Activated CD4-positive, alpha-beta memory T cell treated with anti-CD3 and anti-CD28 coated beads for 36 hours (primary cell): ENCODE measurements around the gene TTC31. TPM values are rescaled to one million over a fixed set of nuclear protein-coding genes. Genes with fewer than 3 reads are reported as not detected.
"Not testable (repeated sequence)": the region's sequence is repeated elsewhere in the genome, so short reads cannot be mapped to it uniquely, and the experiment has no call there.

ENCODE experiments used
- CTCF ChIA-PET: fragments of 350-600 bp; sonication (Branson Sonifier 250); formaldehyde crosslinking; loops from one replicate; lab custom pipeline; 2021; ENCODE audit warnings: antibody characterized with exemption, inconsistent platforms; lab: Charles Lee
- POLR2A ChIA-PET: fragments of 350-600 bp; sonication (Branson Sonifier 250); formaldehyde crosslinking; loops from one replicate; lab custom pipeline; 2021; ENCODE audit warnings: antibody characterized with exemption; lab: Charles Lee
- DNase-seq: peaks from one replicate; pipeline ENCODE4 v3.0.0-alpha.2; 2020
- H3K27ac Mint-ChIP-seq: one replicate; pipeline ENCODE4 v1.8.0; 2021; ENCODE audit warnings: mixed read lengths
- H3K27me3 Mint-ChIP-seq: one replicate; pipeline ENCODE4 v1.8.0; 2021; ENCODE audit warnings: mixed read lengths
- H3K36me3 Mint-ChIP-seq: one replicate; pipeline ENCODE4 v1.8.0; 2021; ENCODE audit warnings: mixed read lengths
- H3K4me1 Mint-ChIP-seq: one replicate; pipeline ENCODE4 v1.8.0; 2021; ENCODE audit warnings: low read depth, mixed read lengths
- H3K4me3 Mint-ChIP-seq: one replicate; pipeline ENCODE4 v1.8.0; 2021; ENCODE audit warnings: mild to moderate bottlenecking, mixed read lengths
- H3K9me3 Mint-ChIP-seq: one replicate; pipeline ENCODE4 v1.8.0; 2021; ENCODE audit warnings: mixed read lengths
- intact Hi-C: fragments of 100-400 bp; cut with micrococcal nuclease; formaldehyde crosslinking; loops from one replicate; pipeline ENCODE4 v1.15.1; 2023
- total RNA-seq, 2 experiments: library from RNA; stranded (reverse); gene quantifications; one replicate each; pipeline ENCODE4 v1.2.3, GENCODE V29; 2021

The TTC31 gene
- total RNA-seq, 2 experiments from 2014 or later, result 27.3 to 29.1 TPM

- no peaks in the 10 kb centered on the region for H3K9me3 Mint-ChIP-seq
- peak within 1 kb of the TSS; percentile 96 for H3K27ac Mint-ChIP-seq
- peak; percentile 96 for DNase-seq
- intact Hi-C loops, result loop anchor here (1.0 to 2.0 kb wide), 3 partner anchors 10 to 56 kb away; partner anchors contain the start of genes AUP1, CCDC142, HTRA2 and WBP1
- CTCF ChIA-PET, result interaction anchor here (1.2 to 4.8 kb wide), 4 partner anchors 10 to 81 kb away, joined by 3 to 47 read pairs (median 8); partner anchors contain the start of genes CCDC142, TTC31 and WBP1
- H3K4me3 Mint-ChIP-seq, result peak within 1 kb of the TSS; percentile 96
- H3K4me1 Mint-ChIP-seq, result peaks cover 19% of the 10 kb centered on the region
- POLR2A ChIA-PET, result interaction anchor here (1.0 to 2.4 kb wide), 5 partner anchors 10 to 58 kb away, joined by 3 to 23 read pairs (median 7); partner anchors contain the start of genes AUP1, CCDC142, HTRA2 and INO80B
- H3K27me3 Mint-ChIP-seq, result no peaks in the 10 kb centered on the region
- H3K36me3 Mint-ChIP-seq, result peaks cover 22% of the 10 kb centered on the region
Observed at GRCh38 chr2:74472086-74472944, 10.6 kb upstream of the TTC31 start, which contains the start of gene MRPL53. MRPL53 (minus strand) TSS chr2:74472680; CDS start chr2:74472660, 20 bp downstream.

- H3K9me3 Mint-ChIP-seq, result no peaks in the 10 kb centered on the region
- peak overlapping the region; percentile 96 for H3K4me3 Mint-ChIP-seq
- intact Hi-C loops, result loop anchor here (1.0 to 2.0 kb wide), 3 partner anchors 9 to 56 kb away; partner anchors contain the start of genes AUP1, CCDC142, HTRA2 and WBP1
- no peaks in the 10 kb centered on the region for H3K27me3 Mint-ChIP-seq
- ChIA-PET CTCF (interaction anchor here (1.2 to 4.8 kb wide), 3 partner anchors 10 to 82 kb away, joined by 3 to 47 read pairs (median 5); partner anchors contain the start of genes CCDC142, TTC31 and WBP1), POLR2A (interaction anchor here (1.0 to 2.4 kb wide), 5 partner anchors 9 to 57 kb away, joined by 3 to 23 read pairs (median 7); partner anchors contain the start of genes AUP1, CCDC142, HTRA2 and INO80B)
- H3K4me1 Mint-ChIP-seq, result peaks cover 19% of the 10 kb centered on the region
- DNase-seq, result no peak
- peak overlapping the region; percentile 96 for H3K27ac Mint-ChIP-seq
- peaks cover 22% of the 10 kb centered on the region for H3K36me3 Mint-ChIP-seq
Observed at GRCh38 chr2:74472945-74473258, 10.0 kb upstream of the TTC31 start.

GRCh38 chr2:74474481-74474880 is 8.4 kb upstream of the TTC31 start:
- Mint-ChIP-seq H3K36me3 (peaks cover 25% of the 10 kb centered on the region), H3K27ac (no peak overlapping the region), H3K4me3 (no peak overlapping the region), H3K9me3 (no peaks in the 10 kb centered on the region), H3K27me3 (no peaks in the 10 kb centered on the region), H3K4me1 (peaks cover 23% of the 10 kb centered on the region)
- ChIA-PET POLR2A (no interaction called here), CTCF (interaction anchor here (0.9 to 4.8 kb wide), 5 partner anchors 8 to 241 kb away, joined by 3 to 47 read pairs (median 3); partner anchors contain the start of genes CCDC142 and TTC31)
- DNase-seq, result no peak
- intact Hi-C loops, result no loop called here

- CTCF ChIA-PET, result interaction anchor here (1.0 to 4.8 kb wide), 5 partner anchors 8 to 241 kb away, joined by 3 to 47 read pairs (median 4); partner anchors contain the start of genes CCDC142, MOGS and TTC31
- Mint-ChIP-seq H3K4me1 (peaks cover 23% of the 10 kb centered on the region), H3K4me3 (no peak overlapping the region), H3K27me3 (no peaks in the 10 kb centered on the region), H3K36me3 (peaks cover 28% of the 10 kb centered on the region), H3K27ac (no peak overlapping the region), H3K9me3 (no peaks in the 10 kb centered on the region)
- DNase-seq, result no peak
- intact Hi-C loops, result no loop called here
- POLR2A ChIA-PET, result interaction anchor here (1.0 kb wide), 1 partner anchor 16 kb away, joined by 3 read pairs; the partner anchor contains the start of gene WBP1
Observed at GRCh38 chr2:74474899-74475298, 8.0 kb upstream of the TTC31 start.

- no peaks in the 10 kb centered on the region for H3K9me3 Mint-ChIP-seq
- no peak for DNase-seq
- ChIA-PET CTCF (interaction anchor here (0.6 to 8.8 kb wide), 11 partner anchors 8 to 270 kb away, joined by 3 to 145 read pairs (median 7); partner anchors contain the start of genes AUP1, HTRA2, INO80B and MRPL53), POLR2A (interaction anchor here (0.5 to 3.6 kb wide), 11 partner anchors 9 to 104 kb away, joined by 3 to 31 read pairs (median 3); partner anchors contain the start of genes AUP1, HTRA2, INO80B and MRPL53)
- H3K4me3 Mint-ChIP-seq, result peak overlapping the region; percentile 100
- H3K27ac Mint-ChIP-seq, result no peak overlapping the region
- H3K36me3 Mint-ChIP-seq, result peaks cover 24% of the 10 kb centered on the region
- peaks cover 35% of the 10 kb centered on the region for H3K4me1 Mint-ChIP-seq
- no peaks in the 10 kb centered on the region for H3K27me3 Mint-ChIP-seq
- intact Hi-C loops, result no loop called here
Observed at GRCh38 chr2:74481431-74481830, 1.4 kb upstream of the TTC31 start.

GRCh38 chr2:74481961-74482800 is 700 bp upstream of the TTC31 start:
- intact Hi-C loops, result loop anchor here (1.0 to 2.0 kb wide), 2 partner anchors 10 to 73 kb away; partner anchors contain the start of genes DOK1 and MRPL53
- DNase-seq, result peak; percentile 73
- Mint-ChIP-seq H3K27ac (peak overlapping the region; percentile 99), H3K9me3 (no peaks in the 10 kb centered on the region), H3K27me3 (no peaks in the 10 kb centered on the region), H3K36me3 (peaks cover 26% of the 10 kb centered on the region), H3K4me3 (peak overlapping the region; percentile 100), H3K4me1 (peaks cover 35% of the 10 kb centered on the region)
- POLR2A ChIA-PET, result interaction anchor here (0.5 to 3.6 kb wide), 11 partner anchors 9 to 103 kb away, joined by 3 to 31 read pairs (median 4); partner anchors contain the start of genes AUP1, HTRA2, INO80B and MRPL53
- CTCF ChIA-PET, result interaction anchor here (0.8 to 8.8 kb wide), 22 partner anchors 9 to 486 kb away, joined by 3 to 145 read pairs (median 6); partner anchors contain the start of genes AUP1, C2orf81, HTRA2 and INO80B

- Mint-ChIP-seq H3K4me1 (peaks cover 35% of the 10 kb centered on the region), H3K4me3 (peak overlapping the region; percentile 100), H3K36me3 (peaks cover 26% of the 10 kb centered on the region), H3K27ac (peak overlapping the region; percentile 99)
- POLR2A ChIA-PET, result interaction anchor here (0.6 to 3.6 kb wide), 10 partner anchors 11 to 143 kb away, joined by 3 to 31 read pairs (median 4); partner anchors contain the start of genes AUP1, DQX1, HTRA2 and MRPL53
- CTCF ChIA-PET, result interaction anchor here (1.0 to 8.8 kb wide), 14 partner anchors 10 to 216 kb away, joined by 3 to 145 read pairs (median 5); partner anchors contain the start of genes AUP1, HTRA2, MOGS and MRPL53
- H3K9me3 Mint-ChIP-seq, DNase-seq, H3K27me3 Mint-ChIP-seq: not testable (repeated sequence)
- intact Hi-C loops, result loop anchor here (1.0 to 2.0 kb wide), 8 partner anchors 15 to 104 kb away; partner anchors contain the start of genes AUP1, DOK1, HTRA2 and PCGF1
Observed at GRCh38 chr2:74483675-74484164, 839 bp downstream of the TTC31 start.

GRCh38 chr2:74486141-74486540 is 3.3 kb downstream of the TTC31 start:
- POLR2A ChIA-PET, result no interaction called here
- Mint-ChIP-seq H3K4me3 (no peak overlapping the region), H3K9me3 (no peaks in the 10 kb centered on the region), H3K36me3 (peaks cover 27% of the 10 kb centered on the region), H3K27ac (no peak overlapping the region), H3K4me1 (peaks cover 18% of the 10 kb centered on the region), H3K27me3 (no peaks in the 10 kb centered on the region)
- intact Hi-C loops, result no loop called here
- CTCF ChIA-PET, result interaction anchor here (8.8 kb wide), 1 partner anchor 100 kb away, joined by 145 read pairs; no protein-coding TSS in a partner anchor
- DNase-seq, result no peak

- Mint-ChIP-seq H3K27me3 (no peaks in the 10 kb centered on the region), H3K4me1 (peaks cover 4% of the 10 kb centered on the region), H3K9me3 (no peaks in the 10 kb centered on the region), H3K36me3 (peaks cover 31% of the 10 kb centered on the region), H3K27ac (no peak overlapping the region), H3K4me3 (no peak overlapping the region)
- POLR2A ChIA-PET, result interaction anchor here (0.8 kb wide), 1 partner anchor 42 kb away, joined by 4 read pairs; no protein-coding TSS in a partner anchor
- intact Hi-C loops, result no loop called here
- DNase-seq, result no peak
- CTCF ChIA-PET, result interaction anchor here (0.6 to 2.3 kb wide), 3 partner anchors 77 to 100 kb away, joined by 3 to 6 read pairs (median 3); no protein-coding TSS in a partner anchor
Observed at GRCh38 chr2:74488643-74489481, 6.0 kb downstream of the TTC31 start.
